HepG2 (cell line): ENCODE data around the gene ZNF500. TPM values are rescaled to one million over a fixed set of nuclear protein-coding genes. Genes with fewer than 3 reads are reported as not detected.
A peak's percentile ranks its signal among the peaks of the same experiment; 100 is the strongest.

Source experiments
- CEBPB ChIP-seq: IDR thresholded peaks from 2 replicates; pipeline ENCODE4 v1.6.1; 2011; ENCODE audit warnings: low read depth, low read length, improper control_type of control experiment, borderline replicate concordance
- GPN1 ChIP-seq: sonication (generic); formaldehyde crosslinking; IDR thresholded peaks from 2 replicates; pipeline ENCODE4 v1.5.1; 2020; ENCODE audit warnings: missing genetic modification reagents, borderline replicate concordance
- IKZF5 ChIP-seq: IDR thresholded peaks from 2 replicates; pipeline ENCODE4 v1.6.1; 2018; ENCODE audit warnings: missing genetic modification reagents, mild to moderate bottlenecking, missing compliant biosample characterization
- KDM5B ChIP-seq: sonication (generic); formaldehyde crosslinking; IDR thresholded peaks from 2 replicates; pipeline ENCODE4 v1.4.0; 2020; ENCODE audit warnings: missing genetic modification reagents, mild to moderate bottlenecking, borderline replicate concordance
- PPARG ChIP-seq: conservative IDR thresholded peaks from 2 replicates; pipeline ENCODE4 v1.6.1; 2016; ENCODE audit warnings: missing biosample characterization, missing genetic modification reagents
- SIN3B ChIP-seq: fragments of 150-350 bp; IDR thresholded peaks from 2 replicates; pipeline ENCODE4 v1.6.1; 2014; ENCODE audit warnings: low read length
- TCF7L2 ChIP-seq: IDR thresholded peaks from 2 replicates; pipeline ENCODE4 v1.6.1; 2011; ENCODE audit warnings: mild to moderate bottlenecking, low read depth, low read length, moderate library complexity
- THAP11 ChIP-seq: IDR thresholded peaks from 2 replicates; pipeline ENCODE4 v1.6.1; 2016; ENCODE audit warnings: missing biosample characterization, missing genetic modification reagents
- ZNF138 ChIP-seq: sonication (generic); formaldehyde crosslinking; IDR thresholded peaks from 2 replicates; pipeline ENCODE4 v1.5.0; 2020; ENCODE audit warnings: mild to moderate bottlenecking, low read depth, missing genetic modification reagents
- ZNF3 ChIP-seq: IDR thresholded peaks from 2 replicates; pipeline ENCODE4 v1.7.0; 2017; ENCODE audit warnings: inconsistent platforms
- ZNF318 ChIP-seq: sonication (generic); formaldehyde crosslinking; IDR thresholded peaks from 2 replicates; pipeline ENCODE4 v1.4.0; 2020; ENCODE audit warnings: mild to moderate bottlenecking, missing genetic modification reagents
- ZNF574 ChIP-seq: sonication (generic); formaldehyde crosslinking; IDR thresholded peaks from 2 replicates; pipeline ENCODE4 v1.4.0; 2020; ENCODE audit warnings: missing genetic modification reagents
- ZNF589 ChIP-seq: sonication (generic); formaldehyde crosslinking; conservative IDR thresholded peaks from 2 replicates; pipeline ENCODE4 v1.8.0; 2022; ENCODE audit warnings: mild to moderate bottlenecking, moderate library complexity, missing genetic modification reagents
- ZNF704 ChIP-seq: sonication (generic); formaldehyde crosslinking; IDR thresholded peaks from 2 replicates; pipeline ENCODE4 v1.8.1; 2023; ENCODE audit warnings: mild to moderate bottlenecking, inconsistent platforms, moderate library complexity, missing genetic modification reagents, borderline replicate concordance
- ZNF850 ChIP-seq: sonication (generic); formaldehyde crosslinking; conservative IDR thresholded peaks from 2 replicates; pipeline ENCODE4 v1.9.0; 2021; ENCODE audit warnings: mild to moderate bottlenecking, missing genetic modification reagents
- ZNF883 ChIP-seq: sonication (generic); formaldehyde crosslinking; IDR thresholded peaks from 2 replicates; pipeline ENCODE4 v1.5.1; 2020; ENCODE audit warnings: mild to moderate bottlenecking, missing genetic modification reagents; ENCODE audit errors: not compliant biosample characterization
- polyA plus RNA-seq, 8 experiments: library from polyadenylated mRNA; depleted of rRNA in 3 of 8; stranded (reverse) in 7 of 8; unstranded in 1 of 8; fragments of >200 nt; fragmentation: Illumina TruSeq in 4 of 8; extraction: Trizol in 4 of 8; gene quantifications; 2 replicates each; pipeline versions ENCODE4 v1.2.1 to v1.2.3, GENCODE V29; 2011 to 2016; ENCODE audit warnings: low read depth in 4 of 8, missing spikeins in 1 of 8, mixed read lengths in 1 of 8; ENCODE audit not compliant: insufficient read depth in 1 of 8
- total RNA-seq, 5 experiments: library from RNA; depleted of rRNA; stranded (reverse); fragments of >200 nt; fragmentation: Illumina TruSeq; extraction: Trizol; gene quantifications; 2 replicates each; pipeline ENCODE4 v1.2.3, GENCODE V29; 2016; ENCODE audit warnings: low read depth in 1 of 5

ZNF500 gene
- total and polyA plus RNA-seq, 2 of the 13 experiments (the other 11 are each of a cell fraction or from before 2014, with no cell fraction given): 6.1 to 12.2 TPM

GRCh38 chr16:4734063-4734729 is 32.8 kb downstream of the ZNF500 start, which contains the start of the genes ANKS3 and DNAAF8 (continued):
- no peak for TF ChIP-seq ZNF318
- no peak for TF ChIP-seq PPARG (CRISPR knock-in tag)
- TF ChIP-seq ZNF704: 0 out of 2 replicates have a peak, but pooled peaks have one; percentile 60
- TF ChIP-seq ZNF138: 0 out of 2 replicates have a peak, but pooled peaks have one; percentile 80
- TF ChIP-seq THAP11 (CRISPR knock-in tag): peak; percentile 96
- no peak for TF ChIP-seq TCF7L2
- TF ChIP-seq ZNF883: peak; percentile 74
- no peak for TF ChIP-seq GPN1 (CRISPR knock-in tag)
- TF ChIP-seq ZNF574 (CRISPR knock-in tag): peak; percentile 89
- no peak for TF ChIP-seq ZNF850
- peak; percentile 55; the same call in 1 of the 2 replicates for TF ChIP-seq IKZF5 (CRISPR knock-in tag)
- TF ChIP-seq KDM5B (CRISPR knock-in tag): peak; percentile 97
- peak; percentile 17; the same call in 1 of the 2 replicates for TF ChIP-seq ZNF589
- TF ChIP-seq ZNF3 (CRISPR knock-in tag): no peak
- 0 out of 2 replicates have a peak, but pooled peaks have one; percentile 23 for TF ChIP-seq SIN3B
- TF ChIP-seq CEBPB: no peak
